ENCODE results near the gene ETFB. TPM values are rescaled to one million over a fixed set of nuclear protein-coding genes. Genes with fewer than 3 reads are reported as not detected.

ETFB gene
- total RNA-seq, 2 donors from 2014 or later: 141 to 217 TPM

DNA sequence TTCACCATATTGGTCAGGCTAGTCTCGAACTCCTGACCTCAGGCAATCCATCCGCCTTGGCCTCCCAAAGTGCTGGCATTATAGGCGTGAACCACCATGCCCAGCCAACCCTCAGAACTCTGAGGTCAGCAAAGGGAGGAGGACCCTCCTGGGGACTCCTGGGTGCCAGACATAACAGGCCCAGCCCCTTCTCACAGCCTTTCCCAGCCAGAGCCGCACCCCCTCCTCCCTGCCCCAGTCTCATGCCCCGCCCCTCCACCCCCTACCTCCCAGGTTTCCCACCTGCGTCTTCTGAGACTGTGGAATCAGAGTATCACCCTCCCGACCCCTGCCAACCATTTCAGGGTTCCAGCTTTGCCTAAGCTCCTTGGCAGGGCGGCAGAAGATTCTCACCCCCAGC lies 49.5 kb downstream of the ETFB start:
- Histone ChIP-seq H3K4me3 (no peak overlapping the region), H3K27me3 (peaks cover 3% of the 10 kb centered on the region), H3K27ac (no peak overlapping the region), H3K4me1 (no peaks in the 10 kb centered on the region), H3K9me3 (no peaks in the 10 kb centered on the region), H3K36me3 (no peaks in the 10 kb centered on the region), H3K9ac (ENCODE audit: low read depth in 2 of 2, low read length in 2 of 2) (no peak overlapping the region)
- intact Hi-C loops (cut with DNase I): no loop called here
- TF ChIP-seq, protein P1, sequence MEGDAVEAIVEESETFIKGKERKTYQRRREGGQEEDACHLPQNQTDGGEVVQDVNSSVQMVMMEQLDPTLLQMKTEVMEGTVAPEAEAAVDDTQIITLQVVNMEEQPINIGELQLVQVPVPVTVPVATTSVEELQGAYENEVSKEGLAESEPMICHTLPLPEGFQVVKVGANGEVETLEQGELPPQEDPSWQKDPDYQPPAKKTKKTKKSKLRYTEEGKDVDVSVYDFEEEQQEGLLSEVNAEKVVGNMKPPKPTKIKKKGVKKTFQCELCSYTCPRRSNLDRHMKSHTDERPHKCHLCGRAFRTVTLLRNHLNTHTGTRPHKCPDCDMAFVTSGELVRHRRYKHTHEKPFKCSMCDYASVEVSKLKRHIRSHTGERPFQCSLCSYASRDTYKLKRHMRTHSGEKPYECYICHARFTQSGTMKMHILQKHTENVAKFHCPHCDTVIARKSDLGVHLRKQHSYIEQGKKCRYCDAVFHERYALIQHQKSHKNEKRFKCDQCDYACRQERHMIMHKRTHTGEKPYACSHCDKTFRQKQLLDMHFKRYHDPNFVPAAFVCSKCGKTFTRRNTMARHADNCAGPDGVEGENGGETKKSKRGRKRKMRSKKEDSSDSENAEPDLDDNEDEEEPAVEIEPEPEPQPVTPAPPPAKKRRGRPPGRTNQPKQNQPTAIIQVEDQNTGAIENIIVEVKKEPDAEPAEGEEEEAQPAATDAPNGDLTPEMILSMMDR (IDR thresholded peaks at IDR 0.05): no peak
- no peak for DNase-seq

GRCh38 chr19:51311351-51312257 lies 54.6 kb downstream of the ETFB start, which contains the start of gene IGLON5:
IGLON5 (plus strand) TSS chr19:51311644; CDS start chr19:51311848, 204 bp downstream.
- Histone ChIP-seq H3K27ac (no peak within 1 kb of the TSS), H3K9ac (ENCODE audit: low read depth in 2 of 2, low read length in 2 of 2) (no peak within 1 kb of the TSS), H3K27me3 (peaks cover 4% of the 10 kb centered on the region), H3K36me3 (no peaks in the 10 kb centered on the region), H3K4me3 (no peak within 1 kb of the TSS), H3K4me1 (no peaks in the 10 kb centered on the region), H3K9me3 (no peaks in the 10 kb centered on the region)
- TF ChIP-seq, protein P1 (IDR thresholded peaks at IDR 0.05): no peak
- DNase-seq: no peak
- intact Hi-C loops (cut with DNase I): no loop called here

DNA sequence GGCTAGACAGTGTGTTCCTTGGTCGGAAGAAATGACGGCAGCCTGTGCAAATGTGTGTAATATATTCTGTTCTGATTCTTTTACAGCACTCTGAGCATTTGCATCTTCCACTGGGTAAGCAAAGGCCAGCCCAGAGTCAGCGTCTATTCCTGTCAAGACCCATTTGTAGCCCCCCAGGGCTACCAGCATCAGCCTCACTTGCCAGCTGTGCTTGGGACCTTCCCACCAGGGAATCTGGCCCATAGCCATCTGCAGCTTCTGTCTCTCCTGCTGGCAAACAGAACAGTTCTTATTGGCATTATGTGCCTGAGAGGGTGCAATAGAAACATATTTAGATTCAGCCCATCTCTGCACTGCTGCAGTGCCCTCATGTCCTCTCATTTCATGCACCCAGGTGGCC lies 60.7 kb downstream of the ETFB start:
- TF ChIP-seq, protein P1 (IDR thresholded peaks at IDR 0.05): no peak
- no peak overlapping the region for H3K9ac ChIP-seq (ENCODE audit: low read depth in 2 of 2, low read length in 2 of 2)
- no peak overlapping the region for H3K27ac ChIP-seq
- no peaks in the 10 kb centered on the region for H3K9me3 ChIP-seq
- H3K4me1 ChIP-seq: no peaks in the 10 kb centered on the region
- H3K27me3 ChIP-seq: no peaks in the 10 kb centered on the region
- intact Hi-C loops (cut with DNase I): no loop called here
- H3K36me3 ChIP-seq: no peaks in the 10 kb centered on the region
- H3K4me3 ChIP-seq: no peak overlapping the region
- no peak for DNase-seq

GRCh38 chr19:51301266-51301665 lies 64.9 kb downstream of the ETFB start:
- Histone ChIP-seq H3K4me1 (no peaks in the 10 kb centered on the region), H3K9ac (ENCODE audit: low read depth in 2 of 2, low read length in 2 of 2) (no peak overlapping the region), H3K4me3 (no peak overlapping the region), H3K36me3 (no peaks in the 10 kb centered on the region), H3K9me3 (no peaks in the 10 kb centered on the region), H3K27me3 (no peaks in the 10 kb centered on the region), H3K27ac (no peak overlapping the region)
- TF ChIP-seq, protein P1 (IDR thresholded peaks at IDR 0.05): no peak
- intact Hi-C loops (cut with DNase I): no loop called here
- DNase-seq: no peak

DNA sequence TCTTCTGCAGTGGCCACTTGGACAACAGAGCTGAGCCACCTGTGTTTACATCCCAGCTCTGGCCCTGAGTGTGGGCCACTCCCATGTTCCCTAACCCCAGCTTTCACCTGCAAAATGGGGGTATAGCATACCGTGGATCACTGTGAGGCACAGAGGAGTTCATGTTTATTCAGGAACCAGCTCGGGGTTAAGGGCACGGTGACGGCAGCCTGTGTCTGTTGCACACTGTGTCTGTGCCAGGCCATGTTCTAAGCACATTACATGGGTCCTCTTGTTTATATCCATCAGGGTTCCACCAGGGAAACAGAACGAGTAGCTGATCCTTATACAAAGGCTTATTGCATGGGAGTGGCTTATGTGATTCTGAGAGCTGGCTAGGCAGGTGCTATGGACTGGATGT lies 68.8 kb downstream of the ETFB start:
- TF ChIP-seq, protein P1 (IDR thresholded peaks at IDR 0.05): no peak
- H3K4me3 ChIP-seq: no peak overlapping the region
- H3K9me3 ChIP-seq: no peaks in the 10 kb centered on the region
- H3K9ac ChIP-seq (ENCODE audit: low read depth in 2 of 2, low read length in 2 of 2): no peak overlapping the region
- H3K27ac ChIP-seq: no peak overlapping the region
- no peaks in the 10 kb centered on the region for H3K36me3 ChIP-seq
- no peaks in the 10 kb centered on the region for H3K27me3 ChIP-seq
- intact Hi-C loops (cut with DNase I): no loop called here
- no peak for DNase-seq
- H3K4me1 ChIP-seq: no peaks in the 10 kb centered on the region
